Measurements from ENCODE around the gene GPATCH4. TPM values are rescaled to one million over a fixed set of nuclear protein-coding genes. Genes with fewer than 3 reads are reported as not detected.

The GPATCH4 gene
- total RNA-seq, 2 experiments from 2014 or later: 35.3 to 36.3 TPM

DNA sequence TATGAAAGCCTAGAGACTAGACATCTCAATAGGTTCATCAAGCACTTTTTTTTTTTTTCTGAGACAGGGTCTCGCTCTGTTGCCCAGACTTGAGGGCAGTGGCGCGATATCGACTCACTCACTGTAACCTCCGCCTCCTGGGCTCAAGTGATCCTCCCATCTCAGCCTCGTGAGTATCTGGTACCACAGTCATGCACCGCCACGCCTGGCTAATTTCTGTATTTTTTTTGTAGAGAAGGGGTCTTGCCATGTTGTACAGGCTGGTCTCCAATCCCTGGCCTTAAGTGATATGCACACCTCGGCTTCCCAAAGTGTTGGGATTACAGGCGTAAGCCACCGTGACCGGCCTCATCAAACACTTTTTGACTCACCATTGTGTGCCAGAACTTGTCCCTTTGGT lies 613 bp upstream of the GPATCH4 start:
- Histone ChIP-seq H3K36me3 (ENCODE audit: insufficient read depth, low read length) (peaks cover 22% of the 10 kb centered on the region), H3K9me3 (ENCODE audit: control insufficient read depth in 1 of 2, insufficient read depth in 1 of 2, low read length in 2 of 2) (no peaks in the 10 kb centered on the region), H3K4me1 (ENCODE audit: insufficient read depth, low read length) (peaks cover 32% of the 10 kb centered on the region), H3K27me3 (ENCODE audit: control insufficient read depth in 1 of 2, insufficient read depth in 2 of 2, low read length in 2 of 2) (no peaks in the 10 kb centered on the region), H3K4me3 (ENCODE audit: low read length) (peak overlapping the region; percentile 78), H3K27ac (ENCODE audit: low read depth in 1 of 2, low read length in 2 of 2) (peak overlapping the region; percentile 63 to 71)
- Mint-ChIP-seq H3K9me3 (no peaks in the 10 kb centered on the region), H3K27ac (peak overlapping the region; percentile 73), H3K27me3 (no peaks in the 10 kb centered on the region), H3K36me3 (ENCODE audit: low read depth) (peaks cover 30% of the 10 kb centered on the region), H3K4me1 (ENCODE audit: low read depth) (peaks cover 37% of the 10 kb centered on the region), H3K4me3 (peak overlapping the region; percentile 92)
- POLR2A ChIA-PET: interaction anchor here (0.6 to 2.8 kb wide), 7 partner anchors 10 to 320 kb away, joined by 3 to 33 read pairs (median 5); partner anchors contain the start of genes MEF2D, NAXE and SMG5
- CTCF ChIA-PET: interaction anchor here (0.7 to 4.2 kb wide), 4 partner anchors 99 to 216 kb away, joined by 3 to 15 read pairs (median 3); no protein-coding TSS in a partner anchor
- intact Hi-C loops (cut with DNase I, micrococcal nuclease): loop anchor here in 1 of 2 experiments (1.0 kb wide), 1 partner anchor 11 kb away; the partner anchor contains the start of gene NAXE
- TF ChIP-seq, protein P1, sequence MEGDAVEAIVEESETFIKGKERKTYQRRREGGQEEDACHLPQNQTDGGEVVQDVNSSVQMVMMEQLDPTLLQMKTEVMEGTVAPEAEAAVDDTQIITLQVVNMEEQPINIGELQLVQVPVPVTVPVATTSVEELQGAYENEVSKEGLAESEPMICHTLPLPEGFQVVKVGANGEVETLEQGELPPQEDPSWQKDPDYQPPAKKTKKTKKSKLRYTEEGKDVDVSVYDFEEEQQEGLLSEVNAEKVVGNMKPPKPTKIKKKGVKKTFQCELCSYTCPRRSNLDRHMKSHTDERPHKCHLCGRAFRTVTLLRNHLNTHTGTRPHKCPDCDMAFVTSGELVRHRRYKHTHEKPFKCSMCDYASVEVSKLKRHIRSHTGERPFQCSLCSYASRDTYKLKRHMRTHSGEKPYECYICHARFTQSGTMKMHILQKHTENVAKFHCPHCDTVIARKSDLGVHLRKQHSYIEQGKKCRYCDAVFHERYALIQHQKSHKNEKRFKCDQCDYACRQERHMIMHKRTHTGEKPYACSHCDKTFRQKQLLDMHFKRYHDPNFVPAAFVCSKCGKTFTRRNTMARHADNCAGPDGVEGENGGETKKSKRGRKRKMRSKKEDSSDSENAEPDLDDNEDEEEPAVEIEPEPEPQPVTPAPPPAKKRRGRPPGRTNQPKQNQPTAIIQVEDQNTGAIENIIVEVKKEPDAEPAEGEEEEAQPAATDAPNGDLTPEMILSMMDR (IDR thresholded peaks at IDR 0.05): no peak
- DNase-seq (no peak), ATAC-seq (ENCODE audit: poor library complexity) (no peak)

DNA sequence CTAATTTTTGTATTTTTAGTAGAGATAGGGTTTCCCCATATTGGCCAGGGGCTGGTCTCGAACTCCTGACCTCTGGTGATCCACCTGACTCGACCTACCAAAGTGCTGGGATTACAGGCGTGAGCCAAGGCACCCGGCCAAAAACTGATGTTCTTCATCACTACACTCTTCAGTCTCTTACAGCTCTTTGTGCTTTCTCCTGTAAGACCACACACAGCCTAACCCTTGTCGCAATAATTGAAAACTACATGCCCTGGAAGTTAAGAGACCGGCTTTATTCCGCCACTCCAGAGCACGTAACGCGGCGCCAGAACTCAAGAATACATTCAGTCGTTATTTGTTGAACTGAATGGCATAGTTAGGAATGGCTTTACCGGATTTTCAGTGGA lies 552 bp downstream of the GPATCH4 start:
- H3K27me3 ChIP-seq (ENCODE audit: control insufficient read depth in 1 of 2, insufficient read depth in 2 of 2, low read length in 2 of 2): no peaks in the 10 kb centered on the region
- H3K4me3 Mint-ChIP-seq: peak overlapping the region; percentile 92
- H3K9me3 Mint-ChIP-seq: no peaks in the 10 kb centered on the region
- ATAC-seq (ENCODE audit: poor library complexity): peak; percentile 12
- no peaks in the 10 kb centered on the region for H3K9me3 ChIP-seq (ENCODE audit: control insufficient read depth in 1 of 2, insufficient read depth in 1 of 2, low read length in 2 of 2)
- TF ChIP-seq, protein P1 (IDR thresholded peaks at IDR 0.05): no peak
- peak overlapping the region; percentile 73 for H3K27ac Mint-ChIP-seq
- ChIA-PET CTCF (interaction anchor here (4.2 kb wide), 1 partner anchor 215 kb away, joined by 15 read pairs; no protein-coding TSS in a partner anchor), POLR2A (interaction anchor here (1.8 to 2.8 kb wide), 3 partner anchors 9 to 100 kb away, joined by 5 to 33 read pairs (median 12); partner anchors contain the start of genes MEF2D and NAXE)
- H3K4me1 ChIP-seq (ENCODE audit: insufficient read depth, low read length): peaks cover 32% of the 10 kb centered on the region
- intact Hi-C loops (cut with DNase I, micrococcal nuclease): loop anchor here in 1 of 2 experiments (1.0 kb wide), 1 partner anchor 9 kb away; the partner anchor contains the start of gene NAXE
- DNase-seq: peak in 1 of 14 experiments; percentile 24
- peak overlapping the region; percentile 63 to 71 for H3K27ac ChIP-seq (ENCODE audit: low read depth in 1 of 2, low read length in 2 of 2)
- H3K4me3 ChIP-seq (ENCODE audit: low read length): peak overlapping the region; percentile 78
- no peaks in the 10 kb centered on the region for H3K27me3 Mint-ChIP-seq
- H3K4me1 Mint-ChIP-seq (ENCODE audit: low read depth): peaks cover 37% of the 10 kb centered on the region
- H3K36me3 ChIP-seq (ENCODE audit: insufficient read depth, low read length): peaks cover 33% of the 10 kb centered on the region
- H3K36me3 Mint-ChIP-seq (ENCODE audit: low read depth): peaks cover 40% of the 10 kb centered on the region

DNA sequence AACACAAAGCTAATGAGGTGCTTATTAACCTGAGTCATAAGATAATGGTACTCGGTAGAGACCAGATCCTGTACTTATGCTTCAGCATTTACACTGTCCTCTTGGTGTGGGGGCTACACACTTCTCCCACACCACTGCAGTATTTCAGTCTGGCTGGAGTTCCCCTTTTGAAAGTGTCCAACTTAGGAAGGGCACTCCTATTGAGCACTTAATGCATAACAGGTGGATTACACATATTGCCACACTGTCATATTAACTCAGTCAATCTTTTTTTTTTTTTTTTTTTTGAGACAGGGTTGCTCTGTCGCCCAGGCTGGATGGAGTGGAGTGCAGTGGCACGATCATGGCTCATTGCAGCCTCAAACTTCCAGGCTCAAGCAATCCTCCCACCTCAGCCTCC lies 1.5 kb downstream of the GPATCH4 start:
- Histone ChIP-seq H3K36me3 (ENCODE audit: insufficient read depth, low read length) (peaks cover 43% of the 10 kb centered on the region), H3K4me3 (ENCODE audit: low read length) (no peak overlapping the region), H3K27me3 (ENCODE audit: control insufficient read depth in 1 of 2, insufficient read depth in 2 of 2, low read length in 2 of 2) (no peaks in the 10 kb centered on the region), H3K9me3 (ENCODE audit: control insufficient read depth in 1 of 2, insufficient read depth in 1 of 2, low read length in 2 of 2) (no peaks in the 10 kb centered on the region), H3K27ac (ENCODE audit: low read depth in 1 of 2, low read length in 2 of 2) (peak overlapping the region in 1 of 2 donors; percentile 26), H3K4me1 (ENCODE audit: insufficient read depth, low read length) (peaks cover 32% of the 10 kb centered on the region)
- CTCF ChIA-PET: interaction anchor here (0.7 to 4.2 kb wide), 3 partner anchors 28 to 214 kb away, joined by 4 to 15 read pairs (median 4); no protein-coding TSS in a partner anchor
- Mint-ChIP-seq H3K27ac (peak overlapping the region; percentile 73), H3K4me3 (peak overlapping the region; percentile 92), H3K36me3 (ENCODE audit: low read depth) (peaks cover 49% of the 10 kb centered on the region), H3K27me3 (no peaks in the 10 kb centered on the region), H3K4me1 (ENCODE audit: low read depth) (peaks cover 41% of the 10 kb centered on the region), H3K9me3 (no peaks in the 10 kb centered on the region)
- intact Hi-C loops (cut with DNase I, micrococcal nuclease): no loop called here
- TF ChIP-seq, protein P1 (IDR thresholded peaks at IDR 0.05): no peak
- peak; percentile 68 for ATAC-seq (ENCODE audit: poor library complexity)
- POLR2A ChIA-PET: interaction anchor here (1.2 to 2.8 kb wide), 3 partner anchors 8 to 99 kb away, joined by 3 to 33 read pairs (median 12); partner anchors contain the start of genes MEF2D and NAXE
- DNase-seq: peak in 3 of 14 experiments; percentile 25 to 73 (median 64)
